Sigmoid colon (tissue), 7 donors: ENCODE measurements around the gene PLD3. TPM values are rescaled to one million over a fixed set of nuclear protein-coding genes. Genes with fewer than 3 reads are reported as not detected.

Source experiments
- DNase-seq: peaks from one replicate; pipeline ENCODE4 v3.0.0-alpha.2; 2019
- H3K27ac ChIP-seq, 4 donors: fragments of 200-600 bp; sonication (generic); one replicate each; pipeline ENCODE4 v1.5.1; 2016 to 2019; ENCODE audit warnings: mild to moderate bottlenecking in 1 of 4
- H3K27me3 ChIP-seq, 3 donors: fragments of 200-600 bp; sonication (generic); one replicate each; pipeline ENCODE4 v1.5.1; 2019; ENCODE audit warnings: mild to moderate bottlenecking in 1 of 3
- H3K36me3 ChIP-seq, 4 donors: fragments of 200-600 bp; sonication (generic); one replicate each; pipeline ENCODE4 v1.5.1; 2016 to 2019
- H3K4me1 ChIP-seq, 4 donors: fragments of 200-600 bp; sonication (generic); one replicate each; pipeline ENCODE4 v1.5.1; 2017 to 2019
- H3K4me3 ChIP-seq, 4 donors: fragments of 200-600 bp; sonication (generic); one replicate each; pipeline ENCODE4 v1.5.1; 2017 to 2019; ENCODE audit warnings: mild to moderate bottlenecking in 2 of 4, moderate library complexity in 1 of 4
- H3K9me3 ChIP-seq, 4 donors: fragments of 200-600 bp in 3 of 4; sonication (generic) in 3 of 4; one replicate each; pipeline versions ENCODE4 v1.5.1 to v1.6.1; 2013 to 2019
- EP300 ChIP-seq, 4 donors: sonication (generic); formaldehyde crosslinking; IDR thresholded peaks; one replicate each; pipeline ENCODE4 v1.6.1; 2017; ENCODE audit warnings: antibody characterized with exemption in 4 of 4
- POLR2A ChIP-seq, 2 donors: fragments of 450-650 bp; IDR thresholded peaks; one replicate each; pipeline ENCODE4 v1.6.1; 2016; ENCODE audit warnings: antibody characterized with exemption in 2 of 2, mild to moderate bottlenecking in 2 of 2, moderate library complexity in 2 of 2
- POLR2AphosphoS5 ChIP-seq, 4 donors: sonication (generic); formaldehyde crosslinking; IDR thresholded peaks; one replicate each; pipeline ENCODE4 v1.6.1; 2017; ENCODE audit warnings: antibody characterized with exemption in 4 of 4
- WGBS, 2 donors: extraction: QIAGEN DNeasy Blood & Tissue Kit; methylation state at CpG; one replicate each; pipeline ENCODE4 v1.1.7; 2013; 5-methylcytosine and 5-hydroxymethylcytosine counted together
- intact Hi-C: fragments of 100-400 bp; cut with DNase I; formaldehyde crosslinking; loops from one replicate; pipeline ENCODE4 v1.15.1; 2023
- polyA plus RNA-seq, 3 donors: library from polyadenylated mRNA; stranded (reverse); fragments of 200-250 nt; gene quantifications; one replicate each; pipeline ENCODE4 v1.2.3, GENCODE V29; 2013
- total RNA-seq, 4 donors: library from RNA; depleted of rRNA; stranded (reverse); fragments of >200 nt; gene quantifications; one replicate each; pipeline ENCODE4 v1.1.0, GENCODE V29; 2016
- TF ChIP-seq, protein P1 (sequence below), 4 experiments: fragments of 450-650 bp in 3 of 4; fragments of 200-600 bp in 1 of 4; IDR thresholded peaks; one replicate each; pipeline ENCODE4 v1.5.1; 2016 to 2019; ENCODE audit warnings: antibody characterized with exemption in 4 of 4, mild to moderate bottlenecking in 3 of 4, moderate library complexity in 2 of 4
- donor health status: healthy with polysubstance abuse.
- donor health status: Bipolar disorder and iron deficiency.
- donor health status: healthy.

PLD3 gene
- total and polyA plus RNA-seq, 7 donors: 48.0 to 270 (median 164) TPM

DNA sequence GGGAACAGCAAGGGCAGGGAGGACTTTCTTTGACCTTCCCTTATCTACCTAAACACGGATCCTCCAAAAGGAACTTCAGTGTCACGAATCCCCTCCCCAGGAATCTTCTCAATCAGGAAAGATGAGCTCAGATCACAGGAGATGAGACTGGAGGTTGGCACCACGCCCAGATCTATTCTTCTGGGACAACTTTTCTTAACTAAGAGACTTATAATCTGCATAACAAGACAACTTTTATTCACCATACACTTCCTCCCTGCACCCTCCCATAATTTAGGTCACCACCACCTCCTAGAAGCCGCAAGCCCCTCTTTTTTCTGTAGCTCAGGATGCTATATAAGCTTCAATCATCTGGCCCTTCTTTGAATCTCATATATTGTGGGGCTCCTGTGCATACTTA, 44.2 kb upstream of the PLD3 start:
- Histone ChIP-seq H3K4me1 (peaks cover 0 to 3% (median 0%) of the 10 kb centered on the region in 4 donors), H3K27ac (no peak overlapping the region), H3K9me3 (no peaks in the 10 kb centered on the region), H3K36me3 (no peaks in the 10 kb centered on the region), H3K27me3 (no peaks in the 10 kb centered on the region), H3K4me3 (no peak overlapping the region)
- TF ChIP-seq, protein P1, sequence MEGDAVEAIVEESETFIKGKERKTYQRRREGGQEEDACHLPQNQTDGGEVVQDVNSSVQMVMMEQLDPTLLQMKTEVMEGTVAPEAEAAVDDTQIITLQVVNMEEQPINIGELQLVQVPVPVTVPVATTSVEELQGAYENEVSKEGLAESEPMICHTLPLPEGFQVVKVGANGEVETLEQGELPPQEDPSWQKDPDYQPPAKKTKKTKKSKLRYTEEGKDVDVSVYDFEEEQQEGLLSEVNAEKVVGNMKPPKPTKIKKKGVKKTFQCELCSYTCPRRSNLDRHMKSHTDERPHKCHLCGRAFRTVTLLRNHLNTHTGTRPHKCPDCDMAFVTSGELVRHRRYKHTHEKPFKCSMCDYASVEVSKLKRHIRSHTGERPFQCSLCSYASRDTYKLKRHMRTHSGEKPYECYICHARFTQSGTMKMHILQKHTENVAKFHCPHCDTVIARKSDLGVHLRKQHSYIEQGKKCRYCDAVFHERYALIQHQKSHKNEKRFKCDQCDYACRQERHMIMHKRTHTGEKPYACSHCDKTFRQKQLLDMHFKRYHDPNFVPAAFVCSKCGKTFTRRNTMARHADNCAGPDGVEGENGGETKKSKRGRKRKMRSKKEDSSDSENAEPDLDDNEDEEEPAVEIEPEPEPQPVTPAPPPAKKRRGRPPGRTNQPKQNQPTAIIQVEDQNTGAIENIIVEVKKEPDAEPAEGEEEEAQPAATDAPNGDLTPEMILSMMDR (IDR thresholded peaks at IDR 0.05): no peak
- TF ChIP-seq EP300 (IDR thresholded peaks at IDR 0.05) (no peak), POLR2AphosphoS5 (IDR thresholded peaks at IDR 0.05) (no peak), POLR2A (IDR thresholded peaks at IDR 0.05) (no peak)
- 76 to 77% methylated on average over 4 of the region's 4 CpGs for whole genome bisulfite sequencing, 2 donors
- DNase-seq: no peak
- intact Hi-C loops: loop anchor here (2.0 to 10.0 kb wide), 3 partner anchors 220 to 330 kb away; no protein-coding TSS in a partner anchor

DNA sequence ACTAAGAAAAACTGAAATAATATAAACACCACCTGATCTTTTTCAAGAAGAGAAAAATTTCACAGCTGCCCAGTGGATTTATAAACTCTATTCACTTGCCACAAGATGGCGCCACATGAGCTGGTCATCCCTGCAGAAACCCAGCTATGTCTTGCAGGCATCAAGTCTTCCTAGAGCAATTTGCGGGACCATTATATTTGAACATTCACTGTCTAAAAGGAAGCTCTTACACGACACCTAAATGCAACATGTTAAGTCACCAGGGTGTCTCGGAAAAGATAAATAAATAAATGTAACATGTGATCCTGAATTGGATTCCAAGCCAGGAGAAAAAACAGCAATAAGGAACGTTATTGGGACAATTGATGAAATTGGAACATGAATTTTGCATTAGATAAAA, 43.1 kb upstream of the PLD3 start:
- Histone ChIP-seq H3K9me3 (no peaks in the 10 kb centered on the region), H3K36me3 (no peaks in the 10 kb centered on the region), H3K4me3 (no peak overlapping the region), H3K27ac (no peak overlapping the region), H3K27me3 (no peaks in the 10 kb centered on the region), H3K4me1 (peaks cover 0 to 3% (median 0%) of the 10 kb centered on the region in 4 donors)
- TF ChIP-seq POLR2A (IDR thresholded peaks at IDR 0.05) (no peak), POLR2AphosphoS5 (IDR thresholded peaks at IDR 0.05) (peak in 1 of 4 donors; percentile 18)
- TF ChIP-seq, protein P1 (IDR thresholded peaks at IDR 0.05): peak; percentile 40 to 62 (median 58)
- 4 to 10% methylated on average over 5 of the region's 5 CpGs for WGBS, 2 donors
- peak; percentile 89 for DNase-seq
- intact Hi-C loops: loop anchor here (2.0 to 10.0 kb wide), 5 partner anchors 142 to 329 kb away; no protein-coding TSS in a partner anchor

DNA sequence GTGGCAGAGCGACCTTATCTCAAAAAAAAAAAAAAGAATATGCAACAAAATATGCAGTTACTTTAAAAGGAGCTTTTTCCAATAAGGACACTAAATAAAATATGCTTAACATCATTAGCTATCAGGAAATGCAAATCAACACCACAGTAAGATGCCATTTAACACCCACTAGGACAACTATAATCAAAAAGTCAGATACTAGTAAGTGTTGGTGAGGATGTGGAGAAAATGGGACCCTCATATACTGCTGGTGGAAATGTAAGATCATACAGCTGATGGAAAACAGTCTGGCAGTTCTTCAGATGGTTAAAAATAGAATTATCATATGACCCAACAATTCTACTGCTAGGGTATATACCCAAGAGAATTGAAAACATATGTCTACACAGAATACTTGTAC, 38.8 kb upstream of the PLD3 start:
- no peaks in the 10 kb centered on the region for H3K36me3 ChIP-seq
- H3K27ac ChIP-seq: no peak overlapping the region
- peaks cover 0 to 3% (median 0%) of the 10 kb centered on the region in 4 donors for H3K4me1 ChIP-seq
- intact Hi-C loops: loop anchor here (5.0 to 10.0 kb wide), 4 partner anchors 138 to 285 kb away; no protein-coding TSS in a partner anchor
- H3K27me3 ChIP-seq: no peaks in the 10 kb centered on the region
- H3K9me3 ChIP-seq: no peaks in the 10 kb centered on the region
- WGBS, 2 donors: 88 to 97% methylated on average over 1 of the region's 1 CpG
- H3K4me3 ChIP-seq: no peak overlapping the region
- no peak for DNase-seq
- TF ChIP-seq POLR2AphosphoS5 (IDR thresholded peaks at IDR 0.05) (no peak), EP300 (IDR thresholded peaks at IDR 0.05) (no peak), POLR2A (IDR thresholded peaks at IDR 0.05) (no peak)
- TF ChIP-seq, protein P1 (IDR thresholded peaks at IDR 0.05): no peak

DNA sequence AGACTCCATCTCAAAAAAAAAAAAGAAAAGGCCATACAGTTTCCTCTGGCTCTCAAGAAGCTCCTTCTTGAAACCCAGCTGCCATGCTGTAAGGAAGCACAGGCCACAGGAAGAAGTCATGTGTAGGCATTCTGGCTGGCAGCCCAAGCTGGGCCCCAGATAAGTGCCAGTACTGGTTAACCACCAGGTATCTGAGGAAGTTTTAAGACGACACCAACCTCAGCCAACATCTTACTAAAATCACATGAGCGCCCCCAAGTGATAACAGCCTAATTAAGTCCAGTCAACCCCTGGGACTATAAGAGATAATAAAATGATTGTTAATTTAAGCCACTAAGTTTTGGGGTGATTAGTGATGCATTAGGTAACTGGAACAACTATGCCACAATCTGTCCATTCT, 36.0 kb upstream of the PLD3 start:
- no peaks in the 10 kb centered on the region for H3K9me3 ChIP-seq
- intact Hi-C loops: no loop called here
- H3K4me3 ChIP-seq: no peak overlapping the region
- no peak for TF ChIP-seq POLR2A (IDR thresholded peaks at IDR 0.05)
- TF ChIP-seq, protein P1 (IDR thresholded peaks at IDR 0.05): no peak
- TF ChIP-seq POLR2AphosphoS5 (IDR thresholded peaks at IDR 0.05): no peak
- TF ChIP-seq EP300 (IDR thresholded peaks at IDR 0.05): no peak
- no peak for DNase-seq
- no peaks in the 10 kb centered on the region for H3K36me3 ChIP-seq
- no peaks in the 10 kb centered on the region for H3K27me3 ChIP-seq
- H3K4me1 ChIP-seq: no peaks in the 10 kb centered on the region
- 43 to 69% methylated on average over 2 of the region's 2 CpGs for WGBS, 2 donors
- no peak overlapping the region for H3K27ac ChIP-seq
